NCI-H187 treated with DMSO at 0.1 percent for 48 hours (cell line): ENCODE results near the gene MARK2.

ENCODE experiments used
- DNase-seq: peaks from one replicate; lab custom pipeline; 2025; lab: John Stamatoyannopoulos, UW

Gene MARK2

DNA sequence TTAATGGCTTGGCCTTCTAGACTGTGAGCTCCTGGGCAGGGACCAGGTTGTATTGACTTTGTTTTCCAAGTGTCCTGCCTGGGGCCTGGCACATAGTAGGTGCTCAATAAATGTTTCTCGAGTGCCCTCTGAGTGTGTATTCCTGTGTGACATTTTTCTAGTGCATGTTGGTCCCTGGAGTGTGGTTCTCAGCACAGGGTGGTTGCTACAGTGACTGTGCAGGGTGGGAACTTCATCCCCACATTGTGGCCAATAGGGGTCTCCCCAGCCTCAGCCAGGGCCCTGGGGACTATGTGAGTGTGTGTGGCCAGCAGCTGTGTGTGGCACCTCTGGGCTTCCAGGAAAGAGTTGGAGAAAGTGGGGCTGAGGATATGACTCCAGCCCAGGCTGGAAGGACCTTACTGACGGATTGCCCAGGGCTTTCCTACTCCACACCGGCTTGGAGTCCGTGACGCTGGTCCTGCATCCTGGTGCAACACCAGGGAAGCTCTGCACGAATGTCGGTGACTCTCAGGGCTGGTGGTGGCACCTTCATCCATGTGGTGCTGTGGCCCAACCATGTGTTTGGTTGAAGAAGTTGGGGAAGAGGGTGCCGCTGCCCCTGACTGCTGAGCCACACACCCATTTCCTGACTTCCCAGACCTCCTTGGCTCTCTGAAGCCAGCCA is 9.0 kb upstream of the MARK2 start:
- DNase-seq, result no peak

DNA sequence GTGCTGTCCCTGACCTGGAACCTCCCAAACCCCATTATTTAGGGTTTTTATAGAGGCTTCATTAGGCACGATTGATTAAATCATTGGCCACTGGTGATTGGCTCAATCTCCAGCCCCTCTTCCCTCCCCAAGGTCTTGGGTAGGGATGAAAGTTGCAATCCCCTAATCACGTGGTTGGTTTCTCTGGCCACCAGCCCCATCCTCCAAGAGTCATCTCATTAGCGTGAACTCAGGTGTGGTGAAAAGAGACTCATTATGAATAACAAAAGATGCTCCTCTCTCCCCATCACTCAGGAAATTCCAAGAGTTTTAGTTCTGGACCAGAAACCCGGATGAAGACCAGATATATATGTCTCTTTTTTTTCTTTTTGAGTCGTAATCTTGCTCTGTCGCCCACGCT is 7.6 kb upstream of the MARK2 start:
- DNase-seq, result no peak

DNA sequence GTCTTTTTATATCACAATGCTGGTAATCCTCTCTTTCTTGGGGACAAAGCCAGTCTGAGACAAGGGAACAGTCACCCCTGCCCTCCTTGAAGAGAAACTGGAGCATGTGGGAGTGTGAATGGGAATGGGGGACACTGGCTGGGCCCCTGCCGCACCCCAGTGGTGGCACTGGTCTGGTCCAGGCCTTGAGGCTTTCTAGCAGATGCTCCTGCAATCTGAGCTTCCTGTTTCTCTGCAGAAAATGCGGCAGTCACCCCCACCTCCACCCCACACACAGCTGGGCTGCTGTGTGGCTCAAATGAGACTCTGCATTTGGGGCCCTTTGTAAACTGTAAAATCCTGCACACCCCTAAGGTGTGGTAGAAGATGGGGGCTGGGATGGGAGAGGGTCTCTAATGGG is 6.6 kb upstream of the MARK2 start:
- no peak for DNase-seq

DNA sequence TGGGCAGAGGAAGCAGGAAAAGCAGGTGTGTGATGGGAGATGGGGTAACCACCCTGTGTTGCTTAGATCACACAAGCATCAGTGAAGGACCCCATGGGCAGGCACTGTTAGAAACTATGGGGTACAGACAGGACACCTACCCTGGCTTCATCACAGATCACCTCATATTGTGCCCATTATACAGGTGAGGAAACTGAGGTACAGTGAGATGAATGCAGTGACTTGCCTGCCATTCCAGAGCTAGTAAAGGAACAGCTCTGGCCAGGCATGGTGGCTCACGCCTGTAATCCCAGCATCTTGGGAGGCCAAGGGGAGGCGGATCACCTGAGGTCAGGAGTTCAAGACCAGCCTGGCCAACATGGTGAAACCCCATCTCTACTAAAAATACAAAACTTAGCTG is 5.9 kb upstream of the MARK2 start:
- no peak for DNase-seq

DNA sequence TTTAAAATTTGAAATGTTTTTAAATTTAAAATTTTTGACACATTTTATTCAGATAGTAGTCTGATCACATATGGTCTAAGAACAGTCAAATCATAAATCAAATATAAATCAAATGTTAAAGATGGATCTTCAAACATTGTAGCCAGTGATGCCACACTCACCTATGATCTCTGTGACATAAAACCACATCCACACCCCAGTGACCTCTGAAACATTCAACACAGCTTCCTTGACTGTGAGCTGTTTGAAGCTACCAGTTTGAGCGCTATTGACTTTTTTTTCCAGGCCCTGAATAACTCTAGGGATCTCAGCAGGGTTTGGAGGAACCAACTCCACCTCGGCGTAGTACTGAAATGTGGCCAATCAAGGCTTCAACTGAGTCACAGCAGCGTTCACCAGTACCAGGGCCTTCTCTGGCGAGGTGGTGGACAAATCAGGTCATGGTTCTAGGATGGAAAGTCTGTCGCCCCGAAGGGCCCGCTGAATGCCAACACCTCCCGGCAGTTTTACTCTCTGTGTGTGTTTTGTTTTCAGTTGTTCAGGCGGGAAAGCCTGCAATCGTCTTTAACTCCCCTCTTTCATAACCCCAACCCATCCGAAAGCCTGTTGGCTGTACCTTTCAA is 4.3 kb upstream of the MARK2 start:
- no peak for DNase-seq

DNA sequence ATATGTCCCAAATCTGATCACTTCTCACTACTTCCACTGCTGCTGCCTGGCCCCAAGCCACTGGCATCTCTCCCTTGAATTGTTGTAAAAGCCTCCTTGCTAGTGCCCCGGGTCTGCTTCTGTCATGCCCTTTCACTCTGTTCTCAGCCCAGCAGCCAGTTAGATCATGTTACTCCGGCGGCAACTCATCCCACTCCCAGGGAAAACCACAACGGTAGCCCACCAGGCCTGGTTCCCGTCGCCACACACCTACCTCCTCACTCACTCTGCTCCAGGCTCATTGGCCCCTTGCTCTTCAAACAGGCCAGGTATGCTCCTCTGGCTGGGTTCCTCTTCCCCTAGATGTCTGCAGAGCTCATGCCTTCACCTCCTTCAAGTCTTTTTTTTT is 3.8 kb upstream of the MARK2 start:
- DNase-seq, result no peak

DNA sequence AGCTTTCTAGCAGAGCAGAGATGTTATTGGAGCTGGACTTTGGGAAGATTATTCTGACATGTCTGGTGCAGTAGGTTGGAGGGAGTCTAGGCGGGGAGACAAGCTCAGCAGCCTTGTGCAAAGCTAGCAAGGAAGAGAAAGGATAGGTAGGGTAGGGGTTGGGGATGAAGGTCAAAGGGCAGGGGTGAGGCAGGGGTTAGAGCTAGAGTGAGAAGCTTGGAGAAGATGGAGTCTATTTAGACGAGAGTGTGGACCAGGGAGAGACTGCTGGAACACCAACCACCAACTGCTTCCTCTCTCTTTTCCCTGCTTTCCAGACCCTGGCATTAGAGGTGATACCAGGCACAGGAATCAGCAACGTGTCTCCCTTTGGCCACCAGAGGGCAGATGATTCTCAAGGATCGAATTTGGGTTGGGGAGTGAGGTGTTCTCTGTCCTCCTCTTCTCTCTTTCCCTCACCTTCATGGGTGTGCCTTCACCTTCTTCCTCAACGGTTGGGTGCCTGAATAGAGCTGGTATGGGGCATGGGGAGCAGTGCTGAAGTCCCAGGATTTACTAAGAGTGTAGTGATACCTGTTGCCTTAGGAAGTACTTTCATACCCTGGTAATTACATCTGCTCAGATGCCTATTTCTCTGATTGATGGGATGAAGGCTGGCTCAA is 1.8 kb upstream of the MARK2 start:
- peak; percentile 69 for DNase-seq

DNA sequence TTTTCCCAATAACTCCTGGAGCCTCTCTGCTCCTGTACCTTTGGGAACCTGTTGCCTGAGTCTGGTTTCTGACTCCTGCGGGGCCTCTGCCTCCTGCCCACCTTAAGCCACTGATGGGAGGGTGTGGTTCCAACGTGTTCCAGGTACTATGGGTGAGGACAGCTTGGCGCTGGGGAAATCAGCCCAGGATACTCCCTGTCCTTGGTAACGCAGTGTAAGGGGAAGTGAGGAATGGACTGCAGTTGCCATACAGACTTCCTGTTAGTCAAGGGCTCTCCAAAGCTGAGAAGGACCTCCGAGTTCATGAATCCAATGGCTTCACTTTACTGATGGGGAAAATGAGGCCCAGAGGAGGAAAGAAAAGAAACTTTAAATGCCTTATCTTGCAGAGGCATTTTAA is 1.2 kb upstream of the MARK2 start:
- no peak for DNase-seq

DNA sequence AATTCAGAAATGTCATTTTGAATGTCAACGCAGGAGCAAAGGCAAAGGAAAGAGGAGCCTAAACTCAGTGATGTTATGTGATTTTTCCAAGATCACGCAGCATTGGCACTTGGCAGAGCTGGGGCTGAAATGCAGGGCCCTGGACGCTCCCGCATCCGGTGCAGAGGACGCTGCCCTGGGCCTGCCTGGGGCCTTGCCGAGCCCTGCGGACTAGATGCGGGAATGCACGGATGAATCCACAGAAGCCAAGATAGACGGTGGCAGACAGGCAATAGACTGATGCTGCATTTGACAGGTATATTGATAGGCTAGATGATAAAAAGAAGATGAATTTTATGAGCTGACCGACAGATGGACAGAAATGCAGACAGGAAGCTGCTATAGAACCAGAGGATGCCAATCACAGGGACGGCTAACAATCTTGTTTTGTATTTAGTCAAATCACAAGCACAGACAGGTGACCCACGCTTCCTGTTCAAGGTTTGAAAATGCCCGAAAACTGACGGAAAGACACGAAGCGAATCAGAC is 696 bp upstream of the MARK2 start:
- no peak for DNase-seq

DNA sequence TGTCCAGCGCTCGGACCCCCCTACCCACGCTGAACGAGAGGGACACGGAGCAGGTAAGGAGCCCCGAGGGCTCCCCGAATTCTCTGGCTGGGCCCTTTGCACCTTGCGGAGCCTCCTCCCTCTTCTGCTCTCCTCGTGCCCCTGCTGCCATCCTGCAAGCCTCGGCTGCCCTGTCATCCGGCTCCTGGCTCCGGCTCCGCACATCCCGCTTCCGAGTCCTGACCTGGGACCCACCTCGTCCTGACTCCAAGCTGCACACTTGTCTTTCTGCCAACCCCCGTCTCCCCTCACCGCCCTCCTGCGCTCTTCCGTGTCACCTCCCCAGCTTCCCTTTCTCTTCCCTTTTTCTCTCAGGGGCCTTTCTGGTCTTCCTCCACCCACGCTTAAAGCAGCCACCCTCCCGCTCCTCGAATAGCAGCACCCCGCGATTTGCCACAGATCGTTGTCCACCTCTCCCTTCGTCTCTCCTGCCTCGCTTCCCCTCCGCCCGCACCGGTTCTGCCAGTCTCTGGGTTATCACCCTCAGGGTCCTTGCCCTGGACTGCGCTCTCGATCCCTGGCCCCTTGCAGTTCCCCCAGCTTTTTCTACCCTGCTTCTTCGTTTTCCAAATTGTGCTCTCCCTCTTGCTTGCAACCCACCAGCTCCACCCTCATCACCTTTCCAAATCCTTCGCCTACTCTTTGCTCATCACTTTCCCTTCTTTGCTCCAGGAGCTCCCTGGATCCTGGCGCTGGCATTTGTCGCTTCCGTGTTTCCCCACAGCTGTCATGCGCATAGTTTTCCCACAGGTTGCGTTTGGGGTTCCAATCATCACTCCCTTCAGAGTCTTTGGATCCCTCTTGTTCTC is 822 bp downstream of the MARK2 start:
- no peak for DNase-seq

DNA sequence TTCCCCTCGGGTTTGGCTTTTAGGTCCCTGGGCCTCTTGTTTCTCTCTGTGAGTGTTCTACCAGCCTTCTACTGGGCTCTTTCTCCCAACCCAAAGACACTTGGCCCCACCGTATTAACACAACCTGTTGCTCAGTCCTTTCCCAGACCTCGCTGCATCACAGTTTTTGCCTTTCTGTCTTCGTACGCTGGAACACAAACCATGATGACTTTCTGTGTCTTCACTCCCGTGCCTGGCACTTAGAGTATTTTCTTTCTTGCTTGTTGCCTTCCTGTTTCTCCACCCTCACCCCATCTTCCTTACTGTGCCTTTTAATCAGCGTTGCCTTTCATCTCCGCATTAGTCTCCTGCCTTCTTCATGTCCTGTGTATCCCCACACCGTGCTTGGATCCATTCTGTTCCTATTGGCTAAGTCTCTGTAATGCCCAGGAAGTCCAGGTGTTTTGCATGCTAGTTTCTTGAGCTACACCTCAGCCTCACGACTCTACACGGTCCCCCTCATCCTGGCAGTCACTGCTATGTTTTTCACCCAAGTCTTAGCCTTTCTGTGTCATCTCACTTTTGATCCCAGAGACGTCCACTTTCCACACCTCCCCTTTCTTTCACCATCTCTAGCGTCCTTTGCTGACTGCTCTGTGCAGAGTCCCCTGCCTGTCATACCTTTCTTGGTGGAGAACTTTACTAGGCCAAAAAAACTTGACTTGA is 1.6 kb downstream of the MARK2 start:
- DNase-seq, result no peak

DNA sequence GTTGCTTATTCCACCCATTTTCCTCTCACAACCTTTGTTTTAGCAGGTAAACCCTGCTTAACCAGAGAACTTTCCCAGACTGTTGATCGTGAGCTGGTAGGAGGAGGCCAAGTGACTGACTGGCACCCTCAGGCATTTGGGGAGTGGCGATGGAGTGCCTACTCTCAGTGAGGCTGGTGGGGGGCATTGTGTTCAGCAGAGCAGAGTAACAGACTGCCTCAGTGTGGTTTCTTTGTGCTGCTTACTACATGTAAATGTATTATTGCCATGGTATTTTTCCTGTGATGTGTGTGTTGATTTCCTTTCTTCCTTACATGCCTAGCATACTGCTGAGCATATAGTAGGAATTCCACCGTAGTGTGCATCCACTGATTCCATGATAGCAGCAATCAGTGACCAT is 2.6 kb downstream of the MARK2 start:
- DNase-seq, result no peak

DNA sequence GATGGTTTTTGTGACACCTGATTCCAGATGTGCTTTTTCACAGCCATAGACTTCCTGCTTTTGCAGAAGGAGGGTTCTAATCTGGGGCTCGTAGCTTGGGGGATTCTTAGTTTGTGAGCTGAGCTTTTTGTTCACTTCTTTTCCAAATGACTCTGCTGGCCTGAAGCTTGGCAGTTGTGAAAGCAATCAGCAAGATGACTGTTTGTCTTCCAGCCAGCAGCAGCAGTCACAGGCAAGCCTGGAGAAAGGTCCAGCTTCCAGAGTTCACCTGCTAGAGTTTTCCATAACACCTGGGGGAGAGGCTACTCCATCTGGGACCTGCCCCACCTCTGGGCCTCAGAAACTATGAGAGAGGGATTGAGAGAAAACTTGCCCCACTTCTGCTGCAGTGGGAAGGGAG is 4.1 kb downstream of the MARK2 start:
- DNase-seq, result no peak

DNA sequence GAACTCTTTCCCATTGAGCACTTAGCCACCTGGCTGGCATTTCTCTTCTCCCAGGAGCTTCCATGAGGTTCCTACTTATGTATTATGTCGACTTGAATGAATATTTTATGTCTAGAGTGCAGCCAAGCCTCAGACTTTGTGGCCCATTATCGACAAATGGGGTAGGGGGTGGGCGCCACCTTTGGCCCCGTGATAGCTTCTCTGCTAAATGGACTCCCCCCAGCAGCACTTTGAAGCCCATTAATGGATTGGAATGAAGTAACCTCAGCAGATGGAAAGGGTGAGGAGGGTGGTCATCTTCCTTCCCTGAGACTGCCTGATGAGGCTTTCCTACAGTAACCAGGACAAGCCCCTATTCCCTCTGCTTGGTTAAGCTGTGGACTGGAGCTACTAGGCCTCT is 5.9 kb downstream of the MARK2 start:
- no peak for DNase-seq

DNA sequence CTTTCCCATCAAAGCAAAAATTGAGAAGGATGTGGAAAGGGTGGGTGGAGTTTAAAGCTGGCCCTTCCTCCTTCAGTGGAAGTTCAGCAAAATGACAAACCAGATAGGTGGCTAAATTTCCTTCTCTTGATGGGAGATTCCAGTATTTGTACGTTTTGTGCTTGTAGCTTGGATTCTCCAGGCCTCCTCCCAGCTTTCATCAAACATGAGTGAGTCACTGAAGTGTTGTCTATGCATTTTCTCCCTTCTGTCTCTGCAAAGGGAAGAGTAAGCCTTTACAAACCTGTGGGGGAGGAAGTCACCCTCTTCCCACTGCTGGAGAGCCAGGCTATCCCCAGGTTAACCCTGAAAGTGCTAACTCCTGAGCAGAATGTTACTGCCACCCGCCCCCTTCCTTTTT is 6.4 kb downstream of the MARK2 start:
- DNase-seq, result no peak

DNA sequence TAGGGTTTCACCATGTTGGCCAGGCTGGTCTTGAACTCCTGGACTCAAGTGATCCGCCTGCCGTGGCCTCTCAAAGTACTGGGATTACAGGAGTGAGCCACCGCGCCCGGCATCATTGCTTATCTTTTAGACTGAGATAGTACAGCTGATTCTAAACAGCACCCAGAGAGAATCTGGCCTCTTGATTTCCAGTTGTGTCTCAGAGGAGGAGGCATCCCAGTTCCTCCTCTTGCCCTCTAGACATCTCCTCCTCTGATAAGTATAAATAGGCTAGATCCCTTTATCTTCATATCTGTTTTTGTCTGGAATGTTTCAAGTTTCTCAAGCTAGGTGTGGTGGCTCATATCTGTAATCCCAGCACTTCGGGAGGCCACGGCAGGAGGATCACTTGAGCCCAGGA is 7.0 kb downstream of the MARK2 start:
- no peak for DNase-seq

DNA sequence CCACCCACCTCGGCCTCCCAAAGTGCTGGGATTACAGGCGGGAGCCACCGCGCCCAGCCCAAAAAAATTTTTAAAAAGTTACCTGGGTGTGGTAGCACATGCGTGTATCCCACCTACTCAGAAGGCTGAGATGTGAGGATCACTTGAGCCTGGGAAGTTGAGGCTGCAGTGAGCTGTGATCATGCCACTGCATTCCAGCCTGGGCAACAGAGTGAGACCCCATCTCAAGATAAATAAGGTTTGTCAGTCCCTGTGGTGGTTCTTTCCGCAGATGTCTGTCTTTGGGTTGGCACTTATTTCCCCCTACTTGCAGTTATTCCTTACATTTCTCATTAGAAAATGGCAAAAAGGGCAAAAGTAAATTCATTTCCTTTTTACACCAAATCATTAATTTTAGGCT is 8.0 kb downstream of the MARK2 start:
- no peak for DNase-seq

DNA sequence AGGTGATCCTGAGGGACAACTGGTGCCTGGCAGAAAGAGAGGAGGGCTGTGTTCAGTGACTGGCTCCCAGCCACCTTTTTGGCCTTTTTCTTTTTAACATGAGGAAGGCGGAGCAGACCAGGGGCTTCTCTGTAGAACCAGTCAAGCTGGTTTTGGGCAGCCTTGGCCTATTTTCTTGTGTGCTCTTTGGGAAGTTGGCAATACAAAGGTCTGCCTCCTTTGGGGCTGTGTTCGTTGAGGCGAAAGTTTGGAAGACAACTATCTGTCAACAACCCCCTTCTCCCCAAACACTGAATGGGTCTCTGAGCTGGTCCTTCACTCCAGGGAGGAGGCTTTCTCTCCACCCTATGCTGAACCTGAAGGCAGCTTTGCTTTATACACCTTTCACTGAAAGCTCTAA is 8.5 kb downstream of the MARK2 start:
- DNase-seq, result no peak

DNA sequence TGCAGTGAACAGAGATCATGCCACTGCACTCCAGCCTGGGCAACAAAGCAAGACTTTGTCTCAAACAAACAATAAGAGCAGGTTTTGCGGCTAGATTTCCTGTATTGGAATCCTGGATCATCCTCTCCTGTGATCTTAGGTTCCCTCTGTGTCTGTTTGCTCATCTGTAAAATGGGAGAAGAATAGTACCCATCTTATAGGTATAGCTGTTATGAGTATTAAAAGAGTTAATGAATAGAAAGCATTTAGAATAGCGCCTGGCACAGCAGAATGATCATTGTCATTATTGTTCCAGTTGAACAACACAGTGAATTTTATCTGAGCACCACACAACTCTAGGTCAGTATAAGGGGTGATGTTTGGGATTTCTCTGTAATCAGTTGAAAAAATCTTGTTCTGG is 10.8 kb downstream of the MARK2 start:
- no peak for DNase-seq

DNA sequence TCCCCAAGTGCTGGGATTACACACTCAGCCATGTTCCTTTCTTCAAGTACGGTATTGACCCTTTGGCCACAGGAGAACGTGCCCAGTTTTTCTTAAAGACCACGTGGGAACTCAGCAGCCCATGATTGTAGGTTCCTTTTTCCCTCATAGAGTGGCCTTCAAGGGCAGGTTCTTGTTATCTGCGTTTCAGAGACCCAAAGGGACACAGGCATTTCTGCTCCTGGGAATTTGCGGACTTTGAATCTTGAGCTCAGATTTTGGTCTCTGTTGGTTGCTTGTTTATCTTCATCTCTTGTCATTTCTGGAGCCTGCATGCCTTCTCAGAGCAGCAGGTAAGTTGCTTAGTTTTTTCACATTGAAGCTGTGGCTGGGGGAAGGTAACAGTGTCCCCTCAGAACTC is 12.0 kb downstream of the MARK2 start:
- DNase-seq, result no peak

DNA sequence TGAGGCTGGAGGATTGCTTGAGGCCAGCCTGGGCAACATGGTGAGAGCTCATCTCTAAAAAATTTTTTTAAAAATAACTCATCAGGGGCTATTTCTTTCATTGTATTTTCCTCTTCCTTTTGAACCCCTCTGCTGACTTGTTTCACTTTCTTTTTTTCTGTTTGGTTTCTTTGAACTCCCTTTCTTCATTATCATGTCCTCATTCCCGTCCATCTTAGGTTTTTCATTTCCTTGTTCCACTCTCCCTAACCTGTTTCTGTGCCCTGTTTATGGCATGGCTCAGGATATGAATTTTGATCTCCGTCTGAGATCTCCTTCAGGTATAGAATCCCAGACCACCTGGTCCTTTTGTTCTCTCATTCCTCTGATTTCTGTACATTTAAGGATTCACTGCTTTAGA is 12.5 kb downstream of the MARK2 start:
- DNase-seq, result no peak

DNA sequence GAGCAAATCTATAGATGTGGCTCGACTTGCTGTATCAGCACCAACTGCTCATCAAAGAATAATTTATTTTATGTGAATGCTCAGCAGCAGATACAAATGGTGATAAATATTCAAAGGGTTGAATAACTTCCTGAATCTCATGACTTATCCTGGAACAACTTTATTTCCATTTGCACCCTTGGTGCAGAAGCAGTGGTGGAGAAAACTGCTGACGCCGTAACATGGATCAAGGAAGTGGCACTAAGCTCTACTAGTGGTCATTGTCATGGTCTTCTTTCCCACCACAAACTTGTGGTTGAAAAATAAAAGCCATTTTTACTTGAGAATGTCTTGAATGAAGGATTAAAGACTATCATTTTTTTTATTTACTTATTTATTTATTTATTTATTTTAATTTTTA is 14.6 kb downstream of the MARK2 start:
- DNase-seq, result no peak
